HuH-7 (cell line): ENCODE results near the gene CACNA1D.
"Not testable (repeated sequence)": the region's sequence is repeated elsewhere in the genome, so short reads cannot be mapped to it uniquely, and the experiment has no call there.

ENCODE experiments used
- DNase-seq: peaks from one replicate; pipeline ENCODE4 v3.0.0; 2011; ENCODE audit warnings: low spot score

The CACNA1D gene

DNA sequence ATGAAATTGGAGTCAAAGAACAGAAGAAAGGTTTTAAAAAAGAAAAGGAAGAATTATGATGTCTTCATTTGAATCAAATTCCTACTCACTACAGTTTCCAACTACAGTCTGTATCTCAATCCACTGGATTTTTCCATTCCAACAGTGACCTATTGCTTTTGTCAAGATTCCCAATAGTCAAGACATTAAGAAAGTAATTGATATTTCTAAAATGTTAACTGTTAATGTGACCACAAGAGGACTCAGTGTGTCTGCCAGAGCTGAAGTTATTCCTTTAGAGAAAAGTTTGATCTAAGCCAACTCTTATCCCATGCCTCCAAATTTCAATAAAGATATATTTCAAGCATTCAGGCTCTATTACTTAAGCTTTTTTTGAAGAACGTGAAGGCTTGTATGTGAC is 163.2 kb downstream of the CACNA1D start:
- no peak for DNase-seq

DNA sequence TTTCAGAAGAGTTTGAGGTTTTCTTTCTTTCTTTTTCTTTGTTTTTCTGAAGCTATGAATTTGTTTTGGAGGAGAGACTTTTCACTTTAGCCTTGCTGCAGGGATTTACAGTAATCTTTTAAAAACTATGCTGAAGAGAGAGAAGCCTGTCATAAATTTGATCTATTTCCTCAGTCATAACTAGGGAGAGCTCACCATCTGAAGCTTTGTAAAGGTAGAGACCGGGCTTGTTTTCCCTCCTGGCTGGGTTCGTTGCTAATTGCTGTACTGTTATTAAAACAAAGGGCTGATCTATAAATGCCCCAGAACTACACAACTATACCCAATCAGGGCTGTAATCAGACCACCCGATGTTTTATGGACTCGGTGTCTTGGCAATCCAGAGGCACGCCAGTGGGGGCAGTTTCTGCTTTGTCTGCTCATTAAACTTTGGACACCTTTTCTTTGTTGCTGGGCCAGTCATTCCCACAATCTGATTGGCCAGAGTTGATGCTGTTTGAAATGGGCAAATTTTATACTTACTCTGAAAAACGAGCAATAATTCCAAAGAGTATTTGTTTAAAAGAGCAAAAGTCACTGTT is 164.3 kb downstream of the CACNA1D start:
- no peak for DNase-seq

DNA sequence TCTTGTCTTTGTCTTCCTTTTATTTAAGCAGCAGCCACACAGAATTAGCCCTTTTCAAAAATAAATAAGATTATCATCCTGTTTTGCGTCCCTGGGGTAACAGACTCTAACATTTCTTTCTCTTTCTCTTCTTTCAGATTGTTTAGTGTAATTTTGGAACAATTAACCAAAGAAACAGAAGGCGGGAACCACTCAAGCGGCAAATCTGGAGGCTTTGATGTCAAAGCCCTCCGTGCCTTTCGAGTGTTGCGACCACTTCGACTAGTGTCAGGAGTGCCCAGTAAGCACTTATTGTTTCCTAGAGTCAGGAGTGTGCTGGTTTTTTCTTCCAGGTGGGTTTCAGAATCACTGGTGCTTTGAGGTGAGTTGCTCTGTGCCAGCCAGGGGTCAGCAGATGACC is 165.6 kb downstream of the CACNA1D start:
- DNase-seq: no peak

DNA sequence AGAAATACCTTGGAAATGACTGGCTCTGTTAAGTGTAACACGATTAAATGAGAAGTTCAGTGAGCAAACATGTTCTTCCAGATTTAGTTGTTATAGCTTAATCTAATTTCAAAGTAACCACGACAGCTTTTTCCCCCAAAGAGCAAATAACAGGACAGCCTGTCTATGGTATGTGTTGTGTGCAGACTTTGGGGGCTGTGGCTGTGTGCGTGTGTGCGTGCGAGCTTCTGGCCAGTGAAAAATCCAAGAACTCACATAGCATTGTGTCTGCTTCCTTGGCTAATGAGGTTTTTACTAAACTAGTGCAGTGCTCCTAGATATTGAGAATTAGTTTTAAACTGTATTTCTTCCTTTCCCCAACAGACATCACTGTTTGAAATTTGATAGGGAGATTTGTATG is 167.1 kb downstream of the CACNA1D start:
- no peak for DNase-seq

DNA sequence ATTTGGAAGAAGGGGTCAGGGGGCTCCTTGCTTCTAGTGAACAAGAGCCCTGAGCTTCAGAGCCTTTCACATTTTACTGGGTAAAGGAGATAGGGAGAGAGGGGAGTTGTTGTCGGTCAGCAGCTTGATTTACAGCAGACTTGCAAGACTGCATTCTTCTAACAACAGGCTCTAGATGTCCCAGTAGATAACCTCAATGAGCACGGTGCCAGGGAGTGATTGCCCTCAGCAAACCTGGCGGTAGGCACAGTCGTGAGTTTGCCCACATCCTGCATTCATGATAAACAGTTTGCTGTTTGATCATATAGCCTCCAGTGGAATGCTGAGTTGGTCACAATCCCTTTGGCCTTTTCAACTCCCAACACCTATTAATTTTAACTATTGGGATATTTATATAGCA is 170.4 kb downstream of the CACNA1D start:
- DNase-seq: not testable (repeated sequence)

DNA sequence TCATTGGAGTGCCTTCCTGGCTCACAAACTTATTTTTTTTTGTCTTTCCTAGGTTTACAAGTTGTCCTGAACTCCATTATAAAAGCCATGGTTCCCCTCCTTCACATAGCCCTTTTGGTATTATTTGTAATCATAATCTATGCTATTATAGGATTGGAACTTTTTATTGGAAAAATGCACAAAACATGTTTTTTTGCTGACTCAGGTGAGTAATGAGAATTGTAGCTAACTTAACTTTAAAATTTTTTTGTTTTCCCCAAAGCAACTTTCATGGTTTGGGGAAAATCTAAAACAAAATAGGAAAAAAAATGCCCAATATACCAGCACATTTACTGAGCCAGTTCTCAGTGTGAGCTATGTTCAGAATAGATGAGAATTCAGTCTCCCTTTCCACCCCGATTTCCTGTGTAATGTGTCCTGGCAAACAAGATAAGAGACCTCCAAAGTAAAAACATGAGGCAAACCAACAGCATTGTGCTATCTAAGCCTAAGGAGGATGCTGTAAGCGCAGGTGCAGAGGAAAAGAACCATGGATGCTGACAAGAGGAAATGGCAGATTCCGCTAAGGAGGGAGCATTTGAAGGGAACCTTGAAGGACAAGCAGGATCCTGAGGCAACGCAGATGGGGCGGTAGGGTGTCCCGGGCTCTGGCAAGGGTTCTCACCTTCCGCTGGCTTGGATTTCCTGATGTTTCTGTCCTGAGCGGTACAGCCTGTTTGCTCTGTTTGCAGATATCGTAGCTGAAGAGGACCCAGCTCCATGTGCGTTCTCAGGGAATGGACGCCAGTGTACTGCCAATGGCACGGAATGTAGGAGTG is 171.4 kb downstream of the CACNA1D start:
- DNase-seq: no peak

DNA sequence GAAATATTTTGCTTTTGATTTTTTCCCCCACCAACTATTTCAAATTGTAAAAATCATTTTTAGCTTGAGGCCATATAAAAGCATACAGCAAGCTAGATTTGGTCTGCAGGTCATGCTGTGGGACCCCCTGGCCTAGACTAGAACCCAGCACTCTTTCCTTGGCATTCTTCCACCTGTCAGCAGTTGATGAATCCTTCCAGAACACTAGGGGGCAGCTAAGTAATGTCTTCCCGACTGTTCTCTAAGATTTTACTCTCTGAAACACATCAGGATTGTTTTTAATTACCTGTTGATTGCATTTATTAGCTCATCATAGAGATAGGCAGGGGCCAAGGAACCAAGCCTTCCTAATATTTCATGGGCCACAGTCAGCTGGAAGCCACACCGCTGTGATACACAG is 174.5 kb downstream of the CACNA1D start:
- peak; percentile 9 for DNase-seq

DNA sequence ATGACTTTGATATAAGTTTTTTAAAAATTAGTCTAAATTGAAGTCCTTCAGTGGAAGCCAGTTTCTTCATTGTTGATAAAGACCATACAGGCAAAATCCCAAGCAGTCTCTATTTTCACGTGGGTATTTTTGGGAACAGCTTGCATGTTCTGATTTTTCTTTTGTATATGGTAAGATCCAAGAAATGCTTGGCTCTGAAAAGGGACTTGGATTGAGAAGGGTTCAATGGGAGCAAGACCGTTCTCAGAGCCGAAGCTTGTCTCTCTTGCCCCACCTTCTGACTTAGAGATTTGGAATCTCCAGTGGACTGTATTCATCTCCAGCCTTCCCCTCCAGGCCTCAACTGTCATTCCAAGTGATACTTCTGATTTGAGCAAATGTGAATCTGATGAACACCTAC is 176.3 kb downstream of the CACNA1D start:
- no peak for DNase-seq

DNA sequence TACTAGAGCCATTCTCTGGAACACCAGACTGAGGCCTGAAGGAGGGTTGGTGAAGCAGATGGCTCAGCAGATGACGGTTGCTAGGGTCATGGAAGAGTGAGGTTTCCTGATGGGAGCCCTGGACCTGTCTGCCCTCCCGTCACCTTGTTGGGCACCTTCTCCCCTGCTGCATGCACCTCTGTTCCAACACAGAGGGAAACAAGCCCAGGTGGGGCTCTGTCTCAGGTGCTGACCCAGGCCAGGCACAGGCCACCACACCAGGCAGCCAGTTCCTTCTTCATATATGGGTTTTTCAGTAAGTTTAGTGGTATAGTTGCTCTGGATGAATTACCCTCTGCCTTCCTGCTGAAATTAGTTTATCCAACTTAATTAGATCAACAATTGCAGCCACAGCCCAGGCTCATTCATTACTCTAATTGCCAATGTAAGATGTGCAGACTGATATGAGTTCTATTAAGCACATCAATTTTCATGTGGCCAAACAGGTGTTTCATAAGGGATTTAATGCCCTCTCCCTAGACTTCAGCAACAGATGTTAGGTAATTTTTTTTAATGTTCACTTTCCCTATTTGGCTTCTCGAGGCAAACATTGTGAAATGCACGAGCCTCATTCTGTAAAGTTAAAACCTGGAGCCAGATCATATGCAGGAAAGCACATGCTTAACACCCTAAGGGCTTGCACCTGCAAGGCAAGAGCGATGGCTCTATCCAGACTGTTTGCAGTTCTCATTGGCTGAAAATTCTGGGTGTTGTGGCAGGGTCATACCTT is 177.0 kb downstream of the CACNA1D start:
- no peak for DNase-seq

DNA sequence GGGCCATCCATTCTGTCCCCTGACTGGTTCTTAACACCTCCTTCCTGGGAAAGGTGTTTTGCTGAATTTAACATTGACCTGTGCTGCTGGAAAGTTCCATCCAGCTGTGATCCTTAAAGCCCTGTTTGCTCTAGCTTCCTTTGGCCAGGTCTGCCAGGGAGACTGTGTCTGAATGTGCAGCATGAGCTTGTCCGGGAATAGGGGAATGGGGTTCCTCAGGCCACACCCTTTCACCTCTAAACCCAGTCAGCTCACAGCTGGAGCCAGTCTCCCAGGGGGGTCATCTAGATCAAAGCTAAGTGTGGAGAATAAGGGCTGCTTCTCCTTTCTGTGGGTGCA is 177.5 kb downstream of the CACNA1D start:
- no peak for DNase-seq

DNA sequence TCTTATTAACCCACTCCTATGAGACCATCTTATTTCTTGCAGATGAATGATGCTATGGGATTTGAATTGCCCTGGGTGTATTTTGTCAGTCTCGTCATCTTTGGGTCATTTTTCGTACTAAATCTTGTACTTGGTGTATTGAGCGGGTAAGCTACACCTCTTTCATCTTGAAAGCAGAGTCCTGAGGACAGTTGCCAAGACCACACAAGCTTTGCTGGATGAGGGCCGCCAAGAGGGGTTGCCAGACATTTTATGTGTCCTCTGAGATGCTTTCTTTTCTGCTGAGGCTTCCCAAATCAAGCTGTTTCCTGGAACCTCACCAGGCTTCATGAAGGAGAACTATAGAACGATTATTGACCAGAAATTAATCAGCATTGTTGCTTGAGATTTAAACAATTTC is 178.6 kb downstream of the CACNA1D start:
- DNase-seq: no peak

DNA sequence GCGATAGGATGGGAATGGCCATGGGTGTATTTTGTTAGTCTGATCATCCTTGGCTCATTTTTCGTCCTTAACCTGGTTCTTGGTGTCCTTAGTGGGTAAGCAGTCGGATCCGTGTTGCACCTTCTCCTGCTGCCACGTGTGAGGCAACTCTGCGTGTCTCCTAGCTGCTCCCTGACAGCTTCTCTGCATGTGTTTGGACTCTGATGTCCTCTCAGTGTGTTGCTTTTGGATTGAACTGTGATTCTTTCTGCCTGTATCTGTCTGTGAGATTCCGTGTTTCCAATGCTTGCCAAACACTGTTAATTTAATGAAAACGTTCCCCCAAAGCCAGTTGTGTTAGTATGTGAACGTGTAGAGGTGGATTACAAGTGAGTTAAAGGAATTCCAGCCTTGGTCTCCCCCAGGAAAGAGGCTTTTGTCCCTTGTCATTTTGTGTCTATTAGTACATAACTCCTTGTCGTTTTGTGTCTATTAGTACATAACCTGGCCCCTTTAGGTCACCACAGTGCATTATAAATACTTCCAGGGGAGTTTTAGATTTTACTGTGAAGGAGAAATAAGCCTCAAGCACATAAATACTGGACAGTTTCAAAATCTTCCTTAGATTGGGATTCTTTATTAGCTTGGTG is 179.4 kb downstream of the CACNA1D start:
- DNase-seq: no peak

DNA sequence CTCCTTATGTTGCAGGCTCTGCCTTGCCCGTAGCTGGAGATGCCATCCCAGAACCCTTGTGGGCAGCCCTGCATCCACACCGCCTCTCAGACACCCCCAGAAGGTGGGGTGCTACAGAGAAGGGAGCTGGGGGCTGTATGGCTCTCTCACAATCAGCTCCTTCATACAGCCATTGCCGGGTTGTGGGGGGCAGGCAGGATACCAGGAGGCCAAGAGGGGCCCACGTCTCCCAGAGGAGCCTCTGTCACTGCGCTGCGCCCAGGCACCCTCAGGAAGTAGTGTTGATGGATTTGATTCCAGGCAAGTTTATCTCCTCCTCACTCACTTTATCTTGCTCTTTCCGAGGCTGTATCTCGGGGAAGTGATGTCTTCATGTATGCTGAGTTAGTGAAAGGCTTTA is 180.2 kb downstream of the CACNA1D start:
- no peak for DNase-seq

DNA sequence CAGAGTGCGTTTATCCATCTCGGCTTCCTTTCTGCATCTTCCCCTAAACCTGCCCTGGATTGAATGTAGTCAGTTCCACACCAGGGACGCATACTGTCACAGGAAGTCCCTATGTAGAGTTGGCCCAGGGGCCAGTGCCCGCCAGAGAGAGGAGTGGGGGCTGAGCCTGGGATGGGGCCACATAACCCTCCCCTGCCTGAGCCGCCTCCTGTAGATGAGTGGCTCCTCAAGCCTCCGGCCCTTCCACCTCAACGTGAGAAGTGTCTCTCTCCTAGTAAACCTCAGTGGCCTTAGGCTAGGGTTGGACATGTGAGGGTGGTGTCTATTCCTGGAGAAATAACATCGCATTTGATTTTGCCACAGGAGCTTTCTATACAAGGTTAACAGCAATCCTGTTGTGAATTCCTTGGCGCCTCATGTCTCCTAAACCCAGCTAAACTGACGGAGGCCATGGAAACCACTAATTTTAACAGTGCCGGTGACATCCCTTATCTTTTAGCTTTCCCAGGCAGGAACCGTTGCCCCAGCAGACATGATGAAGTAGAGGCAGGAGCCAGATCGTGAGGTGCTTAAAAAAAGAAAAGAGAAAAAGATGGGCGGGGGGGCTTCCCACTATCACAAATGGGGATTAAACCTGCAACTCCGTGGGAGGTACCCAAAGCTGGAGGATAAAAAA is 180.7 kb downstream of the CACNA1D start:
- no peak for DNase-seq

DNA sequence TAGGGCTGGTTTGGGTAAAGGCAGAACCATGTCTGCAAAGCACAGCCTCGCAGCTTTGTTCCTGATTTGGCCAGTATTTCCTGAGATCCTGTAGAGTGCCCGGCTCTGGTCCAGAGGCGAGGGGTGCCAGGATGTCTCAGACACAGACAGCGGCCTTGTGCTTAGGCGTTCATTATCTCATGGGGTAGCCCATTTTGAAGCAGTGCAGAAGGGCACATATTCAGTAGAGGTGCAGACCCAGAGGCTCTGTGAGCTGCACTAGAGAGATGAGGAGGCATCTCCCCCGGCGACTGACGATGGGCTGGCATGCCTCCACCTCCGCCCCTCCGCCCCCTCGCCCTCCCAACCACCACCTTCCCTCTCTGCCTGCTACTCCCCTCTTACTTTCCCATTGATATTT is 181.5 kb downstream of the CACNA1D start:
- no peak for DNase-seq

DNA sequence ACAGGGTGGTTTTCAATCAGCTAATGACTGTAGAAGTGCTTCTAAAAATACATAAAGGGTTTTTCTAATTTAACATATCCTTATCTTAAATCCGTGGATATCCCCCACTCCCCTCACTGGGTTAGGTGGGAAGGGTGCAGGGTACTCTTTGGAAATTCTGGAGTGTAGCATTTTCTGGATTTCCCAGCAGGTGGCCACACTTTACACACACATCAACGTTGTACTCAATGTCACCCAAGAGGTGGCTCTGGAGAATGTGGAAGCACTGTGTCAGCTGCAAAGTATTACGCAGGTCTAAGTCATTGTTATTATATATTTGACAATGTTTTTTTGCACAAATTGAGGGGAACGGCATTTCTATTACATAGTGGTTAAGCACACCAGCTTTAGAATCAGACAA is 183.0 kb downstream of the CACNA1D start:
- DNase-seq: no peak

DNA sequence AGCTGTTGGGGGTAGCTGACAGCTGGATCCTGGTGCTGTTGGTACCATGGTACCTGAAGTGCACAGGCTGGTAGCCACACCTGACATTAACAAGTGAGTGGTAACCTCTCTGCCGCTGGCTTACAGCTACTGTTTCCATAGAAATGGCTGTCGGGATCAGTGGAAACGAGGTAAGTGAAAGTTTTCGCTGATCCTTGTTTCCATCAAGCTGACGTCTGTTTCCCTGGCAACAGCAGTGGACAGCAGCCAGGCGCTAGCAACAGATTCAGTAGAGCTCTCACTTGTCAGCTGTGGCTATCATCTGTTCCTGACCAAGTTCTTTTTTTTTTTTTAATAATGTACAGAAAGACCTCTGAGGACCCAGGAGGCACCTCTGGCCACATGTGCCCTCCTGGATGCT is 185.6 kb downstream of the CACNA1D start:
- no peak for DNase-seq

DNA sequence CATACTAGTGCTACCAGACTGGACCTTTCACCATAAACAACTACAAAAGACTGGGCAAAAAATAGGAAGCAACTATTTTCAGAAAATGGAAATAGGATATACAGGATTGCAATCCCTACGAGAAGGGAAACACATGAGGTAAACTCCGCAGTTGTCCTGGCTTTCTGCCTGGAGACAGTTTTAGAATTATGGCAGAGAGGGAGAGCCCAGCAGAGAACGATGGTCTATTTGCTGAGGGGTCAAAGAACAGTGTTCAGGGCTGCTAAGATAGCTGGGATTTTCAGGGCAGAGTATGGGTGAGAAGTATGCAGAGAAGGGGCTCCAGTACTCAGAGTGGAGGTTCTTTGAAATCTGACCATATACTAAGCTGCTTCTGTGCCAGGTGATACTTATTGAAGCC is 188.4 kb downstream of the CACNA1D start:
- DNase-seq: no peak

DNA sequence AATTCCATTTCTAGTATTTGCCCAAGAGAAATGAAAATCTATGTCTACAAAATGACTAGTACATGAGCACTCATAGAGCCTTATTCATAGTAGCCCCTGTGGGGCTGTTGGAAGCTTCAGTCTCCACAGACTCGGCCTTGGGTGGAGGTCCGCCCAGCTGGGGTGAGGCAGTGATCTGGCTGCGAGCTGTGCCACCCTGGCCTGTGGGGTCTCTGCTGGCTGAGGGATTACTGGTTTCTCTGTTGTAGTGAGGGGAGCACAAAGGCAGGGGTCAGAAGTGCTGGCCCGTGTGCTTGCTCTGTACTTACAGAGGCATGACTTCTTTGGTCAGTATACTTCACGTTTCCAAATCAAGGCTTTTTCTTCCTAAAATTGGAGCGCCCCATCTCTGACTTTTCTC is 193.7 kb downstream of the CACNA1D start:
- DNase-seq: no peak

DNA sequence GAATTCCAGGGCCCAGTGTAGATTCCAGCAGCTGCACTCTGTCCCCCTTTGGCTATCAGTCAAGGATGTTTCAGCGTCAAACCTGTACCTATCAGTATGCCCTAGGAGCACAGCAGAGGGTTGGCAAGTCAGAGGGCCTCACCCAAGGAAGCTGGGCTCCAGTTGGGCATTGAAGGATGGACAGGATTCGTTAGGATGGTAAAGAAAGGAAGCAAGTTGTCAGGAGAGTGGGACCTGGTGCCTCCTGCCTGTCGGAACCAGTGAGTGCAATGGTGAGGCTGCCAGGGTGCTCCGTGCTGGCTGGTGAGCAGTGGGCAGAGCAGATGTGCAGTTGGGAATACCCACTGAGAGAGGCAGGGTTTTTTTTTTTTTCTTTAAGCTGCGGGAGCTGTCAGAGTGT is 194.6 kb downstream of the CACNA1D start:
- DNase-seq: no peak

DNA sequence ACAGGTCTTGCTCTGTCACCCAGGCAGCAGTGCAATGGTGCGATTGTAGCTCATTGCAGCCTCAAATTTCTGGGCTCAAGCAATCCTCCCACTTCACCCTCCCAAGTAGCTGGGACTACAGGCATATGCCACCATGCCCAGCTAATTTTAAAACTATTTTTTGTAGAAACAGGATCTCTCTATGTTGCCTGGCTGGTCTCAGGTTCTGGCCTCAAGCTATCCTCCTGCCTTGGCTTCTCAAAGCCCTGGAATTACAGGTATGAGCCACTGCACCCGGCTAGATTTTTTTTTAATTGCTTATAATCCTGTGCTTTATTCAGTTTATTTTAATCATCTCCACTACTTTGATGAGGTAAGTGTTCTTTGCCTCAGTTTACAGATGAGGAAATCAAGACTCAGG is 195.3 kb downstream of the CACNA1D start:
- DNase-seq: no peak

DNA sequence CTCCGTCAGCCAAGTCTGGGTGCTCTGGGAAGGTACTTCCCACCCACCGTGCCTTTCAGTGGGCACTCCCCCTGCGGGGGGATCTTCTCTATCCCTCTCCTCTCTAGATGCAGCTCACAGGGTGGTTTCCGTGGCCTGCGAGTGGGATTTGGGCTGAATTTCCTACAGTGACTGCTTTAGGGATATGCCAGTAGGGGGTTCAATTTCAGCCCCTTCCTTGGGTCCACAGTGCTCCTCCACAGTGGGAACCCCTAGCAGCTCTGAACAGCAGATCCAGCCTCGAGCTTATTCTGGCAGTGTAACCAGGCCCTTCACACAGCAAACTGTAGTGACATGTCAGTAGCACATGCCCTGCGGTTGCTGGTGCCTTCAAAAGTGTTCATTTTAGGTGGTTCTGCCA is 196.1 kb downstream of the CACNA1D start:
- DNase-seq: no peak
